ENCODE results near the gene SLC10A7. TPM values are rescaled to one million over a fixed set of nuclear protein-coding genes. Genes with fewer than 3 reads are reported as not detected.

SLC10A7 gene
- total RNA-seq, 4 donors from 2014 or later = 10.1 to 24.5 (median 11.7) TPM

DNA sequence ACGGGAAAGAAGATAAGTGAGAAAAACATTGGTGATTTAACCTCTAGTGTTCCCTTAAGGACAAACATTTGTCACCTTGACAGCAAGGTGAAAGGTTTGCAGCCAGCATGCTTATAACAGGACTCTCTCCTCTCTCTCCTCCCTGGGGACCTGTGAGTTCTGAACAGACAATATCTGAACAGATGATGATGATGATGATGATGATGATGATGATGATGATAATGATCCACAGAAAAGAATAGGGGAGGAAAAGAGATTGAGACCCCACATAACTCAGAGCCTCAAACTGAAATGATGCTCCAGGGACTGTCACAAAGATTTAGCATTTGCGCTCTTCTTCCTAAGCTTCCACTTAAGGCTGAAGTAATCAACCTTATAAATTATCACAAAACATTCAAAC is 103.9 kb downstream of the SLC10A7 start:
- no peak for DNase-seq (ENCODE audit: low spot score in 2 of 2)
- WGBS = 81% methylated on average over 2 of the region's 2 CpGs
- TF ChIP-seq POLR2A (IDR thresholded peaks at IDR 0.05) (no peak), POLR2AphosphoS5 (IDR thresholded peaks at IDR 0.05) (no peak), EP300 (IDR thresholded peaks at IDR 0.05) (no peak)
- TF ChIP-seq, protein P1, sequence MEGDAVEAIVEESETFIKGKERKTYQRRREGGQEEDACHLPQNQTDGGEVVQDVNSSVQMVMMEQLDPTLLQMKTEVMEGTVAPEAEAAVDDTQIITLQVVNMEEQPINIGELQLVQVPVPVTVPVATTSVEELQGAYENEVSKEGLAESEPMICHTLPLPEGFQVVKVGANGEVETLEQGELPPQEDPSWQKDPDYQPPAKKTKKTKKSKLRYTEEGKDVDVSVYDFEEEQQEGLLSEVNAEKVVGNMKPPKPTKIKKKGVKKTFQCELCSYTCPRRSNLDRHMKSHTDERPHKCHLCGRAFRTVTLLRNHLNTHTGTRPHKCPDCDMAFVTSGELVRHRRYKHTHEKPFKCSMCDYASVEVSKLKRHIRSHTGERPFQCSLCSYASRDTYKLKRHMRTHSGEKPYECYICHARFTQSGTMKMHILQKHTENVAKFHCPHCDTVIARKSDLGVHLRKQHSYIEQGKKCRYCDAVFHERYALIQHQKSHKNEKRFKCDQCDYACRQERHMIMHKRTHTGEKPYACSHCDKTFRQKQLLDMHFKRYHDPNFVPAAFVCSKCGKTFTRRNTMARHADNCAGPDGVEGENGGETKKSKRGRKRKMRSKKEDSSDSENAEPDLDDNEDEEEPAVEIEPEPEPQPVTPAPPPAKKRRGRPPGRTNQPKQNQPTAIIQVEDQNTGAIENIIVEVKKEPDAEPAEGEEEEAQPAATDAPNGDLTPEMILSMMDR (IDR thresholded peaks at IDR 0.05) = no peak
- H3K27me3 ChIP-seq = no peaks in the 10 kb centered on the region
- no peak overlapping the region for H3K27ac ChIP-seq
- no peaks in the 10 kb centered on the region for H3K9me3 ChIP-seq
- H3K36me3 ChIP-seq = no peaks in the 10 kb centered on the region
- no peak overlapping the region for H3K4me3 ChIP-seq
- no peaks in the 10 kb centered on the region for H3K4me1 ChIP-seq

DNA sequence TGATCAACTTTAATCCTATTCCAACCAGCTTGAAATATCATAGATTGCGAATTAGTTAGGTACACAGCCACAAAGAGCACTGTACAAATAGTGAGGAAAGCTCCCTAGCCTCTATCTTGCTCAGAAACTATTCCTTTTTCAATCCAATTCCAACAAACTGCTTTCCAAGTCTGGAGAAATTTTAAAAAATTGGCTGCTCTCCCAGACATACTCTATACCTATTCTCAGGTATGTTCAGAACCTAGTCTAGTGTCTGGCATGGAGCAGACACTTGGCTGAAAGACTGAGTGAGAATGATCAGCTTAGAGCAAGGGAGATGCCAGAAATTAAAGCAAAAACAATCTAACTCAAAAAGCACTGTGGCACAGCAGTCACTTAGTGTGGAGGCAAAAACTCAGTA is 105.9 kb downstream of the SLC10A7 start:
- 82% methylated on average over 1 of the region's 1 CpG for WGBS
- no peaks in the 10 kb centered on the region for H3K27me3 ChIP-seq
- H3K9me3 ChIP-seq = no peaks in the 10 kb centered on the region
- H3K36me3 ChIP-seq = no peaks in the 10 kb centered on the region
- H3K4me1 ChIP-seq = no peaks in the 10 kb centered on the region
- DNase-seq (ENCODE audit: low spot score in 2 of 2) = no peak
- TF ChIP-seq POLR2AphosphoS5 (IDR thresholded peaks at IDR 0.05) = no peak
- no peak for TF ChIP-seq POLR2A (IDR thresholded peaks at IDR 0.05)
- no peak overlapping the region for H3K27ac ChIP-seq
- H3K4me3 ChIP-seq = no peak overlapping the region

DNA sequence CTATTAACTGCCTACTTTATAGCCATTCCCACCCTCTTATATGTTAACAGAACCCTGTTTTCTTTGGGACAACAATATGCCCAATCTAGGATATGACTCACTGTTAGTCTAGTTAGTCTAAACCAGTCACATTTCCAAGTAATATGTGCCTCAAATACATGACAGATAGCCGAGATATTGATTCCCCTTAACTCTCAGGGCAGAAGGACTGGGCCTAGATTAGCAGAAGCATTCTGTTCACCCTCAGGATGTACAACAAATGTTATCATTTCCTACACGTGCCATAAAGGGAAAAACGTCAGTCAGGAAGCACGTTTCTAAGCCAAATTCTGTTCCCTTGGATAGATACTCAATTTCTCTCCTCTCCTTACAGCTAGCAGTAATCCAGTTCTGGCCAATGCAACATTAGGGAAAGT is 114.1 kb downstream of the SLC10A7 start:
- Histone ChIP-seq H3K36me3 (no peaks in the 10 kb centered on the region), H3K4me1 (no peaks in the 10 kb centered on the region), H3K9me3 (no peaks in the 10 kb centered on the region), H3K4me3 (no peak overlapping the region), H3K27ac (no peak overlapping the region), H3K27me3 (no peaks in the 10 kb centered on the region)
- no peak for DNase-seq (ENCODE audit: low spot score in 2 of 2)
- TF ChIP-seq EP300 (IDR thresholded peaks at IDR 0.05) (no peak), POLR2A (IDR thresholded peaks at IDR 0.05) (no peak), POLR2AphosphoS5 (IDR thresholded peaks at IDR 0.05) (no peak)
- TF ChIP-seq, protein P1 (IDR thresholded peaks at IDR 0.05) = no peak
- 77% methylated on average over 4 of the region's 4 CpGs for WGBS

DNA sequence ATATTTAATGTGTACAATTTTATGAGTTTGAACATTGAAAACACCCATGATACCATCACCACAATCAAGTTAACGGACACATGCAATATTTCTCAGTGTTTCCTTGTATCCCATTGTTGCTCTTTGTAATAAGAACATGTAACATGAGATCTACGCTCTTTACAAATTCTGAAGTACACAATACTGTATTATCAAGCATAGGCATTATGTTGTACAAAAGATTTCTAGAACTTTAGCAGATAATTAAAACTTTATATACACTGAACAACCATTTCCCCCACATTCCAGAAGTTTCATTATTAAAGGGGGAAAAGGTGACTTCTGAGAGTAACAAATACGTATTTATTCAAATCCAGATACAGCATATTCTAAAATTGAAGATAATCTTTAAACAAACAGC is 114.5 kb downstream of the SLC10A7 start:
- Histone ChIP-seq H3K36me3 (no peaks in the 10 kb centered on the region), H3K4me1 (no peaks in the 10 kb centered on the region), H3K9me3 (no peaks in the 10 kb centered on the region), H3K4me3 (no peak overlapping the region), H3K27me3 (no peaks in the 10 kb centered on the region), H3K27ac (no peak overlapping the region)
- DNase-seq (ENCODE audit: low spot score in 2 of 2) = no peak
- whole genome bisulfite sequencing = 79% methylated on average over 3 of the region's 3 CpGs
- TF ChIP-seq POLR2A (IDR thresholded peaks at IDR 0.05) (no peak), POLR2AphosphoS5 (IDR thresholded peaks at IDR 0.05) (no peak), EP300 (IDR thresholded peaks at IDR 0.05) (no peak)
- TF ChIP-seq, protein P1 (IDR thresholded peaks at IDR 0.05) = no peak

DNA sequence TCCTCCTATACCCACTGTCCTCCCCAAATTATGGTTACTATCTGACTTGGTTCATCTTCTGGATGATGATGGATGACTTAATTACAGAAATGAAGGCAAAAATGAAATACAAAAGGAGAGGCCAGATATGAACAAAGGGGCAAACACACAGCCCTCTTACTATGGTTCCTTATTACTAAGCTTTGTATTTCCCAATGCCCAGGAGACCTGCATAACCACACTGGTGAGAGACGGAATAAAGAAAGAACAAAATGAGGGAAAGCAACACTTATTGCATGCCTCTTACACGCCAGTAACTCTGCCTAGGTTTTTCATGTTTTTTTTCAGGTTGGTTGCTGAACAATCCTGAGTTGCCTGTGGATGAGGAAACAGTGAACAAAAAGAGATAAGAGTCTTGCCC is 120.5 kb downstream of the SLC10A7 start:
- Histone ChIP-seq H3K36me3 (no peaks in the 10 kb centered on the region), H3K4me1 (no peaks in the 10 kb centered on the region), H3K9me3 (no peaks in the 10 kb centered on the region), H3K4me3 (no peak overlapping the region), H3K27ac (no peak overlapping the region), H3K27me3 (no peaks in the 10 kb centered on the region)
- TF ChIP-seq, protein P1 (IDR thresholded peaks at IDR 0.05) = no peak
- no peak for TF ChIP-seq POLR2AphosphoS5 (IDR thresholded peaks at IDR 0.05)
- no peak for TF ChIP-seq POLR2A (IDR thresholded peaks at IDR 0.05)
- no peak for TF ChIP-seq EP300 (IDR thresholded peaks at IDR 0.05)
- DNase-seq (ENCODE audit: low spot score in 2 of 2) = no peak
- WGBS = 96% methylated on average over 2 of the region's 2 CpGs

DNA sequence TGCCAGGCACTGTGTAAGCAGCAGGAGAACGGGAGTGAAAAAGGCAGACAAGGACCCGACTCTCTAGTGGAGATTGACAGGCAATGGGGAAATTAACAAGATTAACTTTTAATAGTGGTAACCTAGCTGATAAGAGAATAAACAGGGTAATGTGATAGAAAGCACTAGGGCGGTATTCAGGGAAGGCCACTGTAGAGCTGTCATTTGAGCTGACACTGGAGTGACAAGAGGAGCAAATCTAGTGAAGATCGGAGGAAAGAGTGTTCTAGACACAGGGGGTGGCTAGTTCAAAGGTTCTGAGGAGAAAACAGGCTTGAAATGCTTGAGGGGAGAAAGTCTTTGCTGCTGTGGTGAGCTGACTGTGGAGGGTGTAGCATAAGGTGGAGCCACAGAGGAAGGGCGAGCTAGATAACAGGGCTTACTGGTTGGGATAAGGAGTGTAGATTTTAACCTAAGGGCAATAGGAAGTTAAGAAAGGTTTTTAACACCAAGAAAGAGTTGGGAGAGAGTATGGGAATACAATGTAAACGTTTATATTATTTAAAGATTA is 122.8 kb downstream of the SLC10A7 start:
- 70% methylated on average over 6 of the region's 6 CpGs for WGBS
- H3K4me3 ChIP-seq = no peak overlapping the region

More for the DNA sequence above, 122.8 kb downstream of the SLC10A7 start:
- Histone ChIP-seq H3K9me3 (no peaks in the 10 kb centered on the region), H3K4me1 (no peaks in the 10 kb centered on the region), H3K27ac (no peak overlapping the region), H3K27me3 (no peaks in the 10 kb centered on the region), H3K36me3 (no peaks in the 10 kb centered on the region)
- DNase-seq (ENCODE audit: low spot score in 2 of 2) = no peak
- TF ChIP-seq EP300 (IDR thresholded peaks at IDR 0.05) (no peak), POLR2AphosphoS5 (IDR thresholded peaks at IDR 0.05) (no peak), POLR2A (IDR thresholded peaks at IDR 0.05) (no peak)
- TF ChIP-seq, protein P1 (IDR thresholded peaks at IDR 0.05) = no peak
